DOHH2 (cell line): ENCODE data around the gene RALGAPA2.

Experiments
- H3F3A ChIP-seq: fragments of 200-600 bp; sonication (generic), shearing (Covaris generic); 2 replicates; pipeline ENCODE4 v1.6.0; 2016; ENCODE audit warnings: antibody characterized with exemption, mild to moderate bottlenecking; ENCODE audit not compliant: control insufficient read depth, insufficient read depth
- H3K27ac ChIP-seq: fragments of 200-600 bp; sonication (generic); 2 replicates; pipeline ENCODE4 v1.5.1; 2014; ENCODE audit warnings: low read depth, mild to moderate bottlenecking, low read length, moderate library complexity
- H3K27me3 ChIP-seq: fragments of 200-600 bp; sonication (generic); 2 replicates; pipeline ENCODE4 v1.6.1; 2014; ENCODE audit warnings: mild to moderate bottlenecking, low read length, mixed read lengths; ENCODE audit not compliant: control insufficient read depth
- H3K36me3 ChIP-seq: fragments of 200-600 bp; sonication (generic); 2 replicates; pipeline ENCODE4 v1.6.1; 2014; ENCODE audit warnings: mild to moderate bottlenecking, low read length, moderate library complexity, mixed read lengths; ENCODE audit not compliant: control insufficient read depth
- H3K4me1 ChIP-seq: fragments of 200-600 bp; sonication (generic); 2 replicates; pipeline ENCODE4 v1.6.1; 2014; ENCODE audit warnings: mild to moderate bottlenecking, low read length, mixed read lengths; ENCODE audit not compliant: control insufficient read depth
- H3K4me2 ChIP-seq: fragments of 200-600 bp; sonication (generic); 2 replicates; pipeline ENCODE4 v1.6.0; 2014; ENCODE audit warnings: mild to moderate bottlenecking, low read length, moderate library complexity
- H3K4me3 ChIP-seq: fragments of 200-600 bp; sonication (generic); 2 replicates; pipeline ENCODE4 v1.5.1; 2014; ENCODE audit warnings: mild to moderate bottlenecking, low read length, mixed read lengths
- H3K79me2 ChIP-seq: fragments of 200-600 bp; sonication (generic); 2 replicates; pipeline ENCODE4 v1.6.1; 2014; ENCODE audit warnings: mild to moderate bottlenecking, low read length, mixed read lengths; ENCODE audit not compliant: control insufficient read depth
- H3K9me2 ChIP-seq: fragments of 200-600 bp; sonication (generic); replicated peaks from 2 replicates; pipeline ENCODE4 v1.6.1; 2014; ENCODE audit warnings: mild to moderate bottlenecking, low read length, mixed read lengths; ENCODE audit not compliant: control insufficient read depth
- H3K9me3 ChIP-seq: fragments of 200-600 bp; sonication (generic); 2 replicates; pipeline ENCODE4 v1.6.1; 2014; ENCODE audit warnings: antibody characterized with exemption, low read length, mixed read lengths; ENCODE audit not compliant: control insufficient read depth, insufficient read depth
- H4K20me1 ChIP-seq: fragments of 200-600 bp; sonication (generic); 2 replicates; pipeline ENCODE4 v1.6.0; 2014; ENCODE audit warnings: low read depth, mild to moderate bottlenecking, antibody characterized with exemption, low read length, moderate library complexity; ENCODE audit not compliant: control insufficient read depth, insufficient read depth
- EZH2phosphoT487 ChIP-seq: fragments of 200-600 bp; sonication (generic); IDR thresholded peaks from 2 replicates; pipeline ENCODE4 v1.6.1; 2017; ENCODE audit warnings: borderline replicate concordance, mild to moderate bottlenecking, antibody characterized with exemption, low read length, moderate library complexity, mixed read lengths
- TF ChIP-seq, protein P1 (sequence below): fragments of 200-600 bp; sonication (generic); IDR thresholded peaks from one replicate; pipeline ENCODE4 v1.5.1; 2014; ENCODE audit warnings: antibody characterized with exemption, mild to moderate bottlenecking, low read depth, low read length; ENCODE audit not compliant: poor library complexity, severe bottlenecking

The RALGAPA2 gene

DNA sequence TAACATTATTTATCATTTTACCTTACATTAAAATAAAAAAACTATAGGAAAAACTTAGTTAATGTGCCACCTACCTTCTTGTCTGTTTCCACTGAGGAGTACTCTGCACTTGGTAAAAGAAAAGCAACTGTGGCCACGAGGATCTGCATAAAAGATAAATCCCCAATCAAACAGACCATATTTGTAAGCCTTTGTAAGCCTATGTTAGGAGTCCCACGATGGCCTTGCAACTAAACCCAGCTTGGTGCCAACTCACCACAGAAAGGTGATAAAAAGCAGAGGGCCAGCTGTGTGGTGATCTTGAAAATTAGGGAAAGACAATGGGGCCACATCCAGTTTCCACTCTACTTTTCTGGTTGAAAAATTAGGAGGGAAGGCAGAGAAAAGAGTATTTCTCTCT is 187.7 kb downstream of the RALGAPA2 start:
- H3K9me3 ChIP-seq: no peaks in the 10 kb centered on the region
- TF ChIP-seq EZH2phosphoT487: no peak
- TF ChIP-seq, protein P1, sequence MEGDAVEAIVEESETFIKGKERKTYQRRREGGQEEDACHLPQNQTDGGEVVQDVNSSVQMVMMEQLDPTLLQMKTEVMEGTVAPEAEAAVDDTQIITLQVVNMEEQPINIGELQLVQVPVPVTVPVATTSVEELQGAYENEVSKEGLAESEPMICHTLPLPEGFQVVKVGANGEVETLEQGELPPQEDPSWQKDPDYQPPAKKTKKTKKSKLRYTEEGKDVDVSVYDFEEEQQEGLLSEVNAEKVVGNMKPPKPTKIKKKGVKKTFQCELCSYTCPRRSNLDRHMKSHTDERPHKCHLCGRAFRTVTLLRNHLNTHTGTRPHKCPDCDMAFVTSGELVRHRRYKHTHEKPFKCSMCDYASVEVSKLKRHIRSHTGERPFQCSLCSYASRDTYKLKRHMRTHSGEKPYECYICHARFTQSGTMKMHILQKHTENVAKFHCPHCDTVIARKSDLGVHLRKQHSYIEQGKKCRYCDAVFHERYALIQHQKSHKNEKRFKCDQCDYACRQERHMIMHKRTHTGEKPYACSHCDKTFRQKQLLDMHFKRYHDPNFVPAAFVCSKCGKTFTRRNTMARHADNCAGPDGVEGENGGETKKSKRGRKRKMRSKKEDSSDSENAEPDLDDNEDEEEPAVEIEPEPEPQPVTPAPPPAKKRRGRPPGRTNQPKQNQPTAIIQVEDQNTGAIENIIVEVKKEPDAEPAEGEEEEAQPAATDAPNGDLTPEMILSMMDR: no peak
- no peaks in the 10 kb centered on the region for H3K4me1 ChIP-seq
- no peaks in the 10 kb centered on the region for H3K27me3 ChIP-seq
- no peaks in the 10 kb centered on the region for H3K36me3 ChIP-seq
- H3K9me2 ChIP-seq: no peaks in the 10 kb centered on the region
- no peak overlapping the region for H3K4me3 ChIP-seq
- no peaks in the 10 kb centered on the region for H3K79me2 ChIP-seq
- H3K4me2 ChIP-seq: no peak overlapping the region
- no peak overlapping the region for H3K27ac ChIP-seq
- no peaks in the 10 kb centered on the region for H3F3A ChIP-seq
- no peaks in the 10 kb centered on the region for H4K20me1 ChIP-seq

DNA sequence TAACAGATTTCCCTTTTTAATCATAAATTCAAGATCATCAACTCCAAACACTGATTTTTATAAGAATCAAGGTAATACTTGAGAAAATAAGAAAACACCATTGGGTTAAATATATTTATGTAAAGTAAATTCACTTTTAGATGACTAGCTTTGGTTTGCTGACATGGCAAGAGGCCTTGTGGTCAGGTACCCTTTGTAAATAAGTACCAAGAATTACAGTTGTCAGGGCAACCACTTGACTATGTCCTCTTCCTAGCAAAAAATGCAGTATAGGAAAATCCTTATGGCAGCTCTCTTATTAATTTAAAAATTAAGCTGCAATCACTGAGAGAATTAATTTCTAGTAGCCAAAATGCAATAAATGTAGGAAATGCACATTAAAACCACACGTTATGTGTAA is 190.7 kb downstream of the RALGAPA2 start:
- no peaks in the 10 kb centered on the region for H3K9me2 ChIP-seq
- no peaks in the 10 kb centered on the region for H3F3A ChIP-seq
- TF ChIP-seq, protein P1: no peak
- no peak for TF ChIP-seq EZH2phosphoT487
- H3K27me3 ChIP-seq: no peaks in the 10 kb centered on the region
- no peaks in the 10 kb centered on the region for H3K9me3 ChIP-seq
- no peak overlapping the region for H3K27ac ChIP-seq
- no peaks in the 10 kb centered on the region for H4K20me1 ChIP-seq
- H3K4me2 ChIP-seq: no peak overlapping the region
- no peaks in the 10 kb centered on the region for H3K36me3 ChIP-seq
- no peaks in the 10 kb centered on the region for H3K79me2 ChIP-seq
- H3K4me1 ChIP-seq: no peaks in the 10 kb centered on the region
- H3K4me3 ChIP-seq: no peak overlapping the region

DNA sequence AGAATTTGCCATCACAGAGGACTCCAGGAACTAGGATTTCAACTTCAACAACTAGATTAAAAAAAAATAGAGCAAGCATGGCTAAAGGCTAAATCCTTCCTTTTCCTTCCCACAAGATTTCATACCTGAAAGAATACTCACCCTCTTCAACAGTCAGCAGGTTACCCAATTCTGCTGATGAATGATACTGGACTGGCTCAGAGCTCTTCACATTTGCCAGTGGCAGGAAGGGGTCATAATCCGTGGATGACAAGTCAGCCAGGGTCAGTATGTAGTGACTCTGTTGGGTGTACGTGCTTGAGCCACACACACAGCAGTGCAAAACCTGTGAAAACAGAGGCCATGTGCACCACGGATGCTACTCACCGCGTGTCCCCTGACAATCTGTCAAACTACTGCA is 191.7 kb downstream of the RALGAPA2 start:
- no peaks in the 10 kb centered on the region for H3K27me3 ChIP-seq
- H3K9me2 ChIP-seq: no peaks in the 10 kb centered on the region
- no peaks in the 10 kb centered on the region for H4K20me1 ChIP-seq
- no peak for TF ChIP-seq EZH2phosphoT487
- TF ChIP-seq, protein P1: no peak
- H3K27ac ChIP-seq: no peak overlapping the region
- no peaks in the 10 kb centered on the region for H3K36me3 ChIP-seq
- no peaks in the 10 kb centered on the region for H3K79me2 ChIP-seq
- H3K4me3 ChIP-seq: no peak overlapping the region
- H3K4me1 ChIP-seq: no peaks in the 10 kb centered on the region
- H3K4me2 ChIP-seq: no peak overlapping the region
- H3K9me3 ChIP-seq: no peaks in the 10 kb centered on the region
- no peaks in the 10 kb centered on the region for H3F3A ChIP-seq

DNA sequence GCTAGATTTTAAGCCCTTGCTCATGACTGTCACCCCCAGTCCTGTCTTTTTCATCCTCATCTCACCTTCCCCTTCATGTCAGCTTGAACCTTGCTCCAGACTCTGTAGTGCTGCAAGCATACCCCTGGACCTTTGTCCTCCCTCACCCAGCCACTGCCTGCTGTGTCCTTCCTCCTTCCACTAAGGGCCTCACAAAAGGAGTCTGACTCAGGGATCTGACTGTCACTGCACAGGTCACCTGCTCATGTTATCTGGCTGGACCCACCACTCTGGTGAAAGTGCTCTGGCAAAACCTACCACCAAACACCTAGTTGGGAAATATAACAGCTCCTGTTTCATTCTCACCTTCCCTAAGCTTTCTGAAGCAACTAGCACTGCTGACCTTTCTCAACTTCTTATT is 193.2 kb downstream of the RALGAPA2 start:
- Histone ChIP-seq H3F3A (no peaks in the 10 kb centered on the region), H3K4me3 (no peak overlapping the region), H3K27ac (no peak overlapping the region), H3K9me3 (peaks cover 1% of the 10 kb centered on the region; the same call in 1 of the 2 replicates), H3K27me3 (no peaks in the 10 kb centered on the region), H3K4me1 (no peaks in the 10 kb centered on the region), H3K79me2 (no peaks in the 10 kb centered on the region), H4K20me1 (no peaks in the 10 kb centered on the region), H3K9me2 (no peaks in the 10 kb centered on the region), H3K36me3 (no peaks in the 10 kb centered on the region), H3K4me2 (no peak overlapping the region)
- no peak for TF ChIP-seq EZH2phosphoT487
- TF ChIP-seq, protein P1: no peak
